Central memory CD8-positive, alpha-beta T cell (primary cell): ENCODE measurements around the gene TNFSF4.

Experiments
- ATAC-seq: fragments of 150-1000 bp; cut with Tn5 transposase; replicated peaks from 2 replicates; pipeline ENCODE4 v1.10.0; 2022; ENCODE audit warnings: mild to moderate bottlenecking, moderate FRiP score, moderate number of reproducible peaks; ENCODE audit not compliant: poor library complexity, severe bottlenecking; ENCODE audit errors: extremely low read depth
- DNase-seq, 2 donors: peaks; one replicate each; pipeline ENCODE4 v3.0.0; 2021; ENCODE audit warnings: low spot score in 2 of 2
- H3K27ac Mint-ChIP-seq: one replicate; pipeline ENCODE4 v1.8.0; 2022; ENCODE audit warnings: low read depth, mild to moderate bottlenecking, moderate library complexity, mixed read lengths
- H3K27me3 Mint-ChIP-seq: one replicate; pipeline ENCODE4 v1.8.0; 2022; ENCODE audit warnings: mixed read lengths
- H3K36me3 Mint-ChIP-seq: one replicate; pipeline ENCODE4 v1.8.0; 2022; ENCODE audit warnings: mild to moderate bottlenecking, moderate library complexity, mixed read lengths; ENCODE audit not compliant: insufficient read depth
- H3K4me1 Mint-ChIP-seq: one replicate; pipeline ENCODE4 v1.8.0; 2022; ENCODE audit warnings: mixed read lengths
- H3K4me3 Mint-ChIP-seq: one replicate; pipeline ENCODE4 v1.8.0; 2022; ENCODE audit warnings: mild to moderate bottlenecking, moderate library complexity, mixed read lengths
- H3K9me3 Mint-ChIP-seq: one replicate; pipeline ENCODE4 v1.8.0; 2022; ENCODE audit warnings: mixed read lengths

TNFSF4 gene

DNA sequence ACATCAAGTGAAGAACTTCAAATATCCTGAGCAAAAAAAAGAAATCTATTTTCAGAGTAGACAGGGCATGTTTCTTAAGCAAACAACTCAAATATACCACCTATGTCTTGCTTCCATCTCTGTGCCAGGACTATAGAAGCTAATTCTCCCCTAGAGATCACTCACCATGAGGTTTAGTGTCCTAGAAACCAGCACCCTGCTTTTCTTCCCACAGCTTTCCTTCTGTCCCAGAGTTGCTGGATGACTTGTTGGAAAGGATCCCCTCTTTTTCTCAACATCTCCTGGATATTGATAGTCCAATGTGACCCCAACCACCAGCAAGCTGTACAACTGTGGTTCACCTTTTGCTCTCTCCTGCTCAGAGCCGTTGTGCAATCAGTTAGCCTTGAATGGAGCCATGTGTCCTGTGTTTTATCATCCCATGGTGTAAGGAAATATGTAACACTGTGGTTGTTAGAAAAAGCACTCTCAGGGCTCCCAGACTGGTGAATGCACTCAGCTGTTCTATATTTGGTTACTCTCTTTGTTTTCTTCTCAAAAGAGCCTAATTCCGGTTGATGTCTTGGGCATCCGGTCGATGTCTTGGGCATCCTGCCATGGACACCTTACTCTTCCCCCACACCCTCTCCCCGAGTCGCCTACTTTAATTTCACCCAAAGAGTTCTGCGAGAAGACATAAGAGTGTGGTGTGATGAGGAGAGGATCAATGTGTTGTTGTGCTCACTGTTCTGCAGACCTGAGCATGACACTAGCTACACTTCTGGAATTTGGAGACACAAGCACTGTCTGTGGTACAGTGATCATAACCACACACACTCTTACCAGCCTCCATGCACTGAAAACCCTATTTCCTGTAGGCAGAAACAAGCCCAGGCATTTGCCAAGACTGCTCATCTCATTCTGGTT is 1.7 kb downstream of the TNFSF4 start:
- H3K9me3 Mint-ChIP-seq: no peaks in the 10 kb centered on the region
- H3K27me3 Mint-ChIP-seq: no peaks in the 10 kb centered on the region
- peaks cover 2% of the 10 kb centered on the region for H3K36me3 Mint-ChIP-seq
- H3K4me1 Mint-ChIP-seq: peaks cover 49% of the 10 kb centered on the region
- H3K4me3 Mint-ChIP-seq: peak overlapping the region; percentile 75
- peak overlapping the region; percentile 81 for H3K27ac Mint-ChIP-seq
- ATAC-seq (peak; percentile 86), DNase-seq (peak in 1 of 2 donors; percentile 16)

DNA sequence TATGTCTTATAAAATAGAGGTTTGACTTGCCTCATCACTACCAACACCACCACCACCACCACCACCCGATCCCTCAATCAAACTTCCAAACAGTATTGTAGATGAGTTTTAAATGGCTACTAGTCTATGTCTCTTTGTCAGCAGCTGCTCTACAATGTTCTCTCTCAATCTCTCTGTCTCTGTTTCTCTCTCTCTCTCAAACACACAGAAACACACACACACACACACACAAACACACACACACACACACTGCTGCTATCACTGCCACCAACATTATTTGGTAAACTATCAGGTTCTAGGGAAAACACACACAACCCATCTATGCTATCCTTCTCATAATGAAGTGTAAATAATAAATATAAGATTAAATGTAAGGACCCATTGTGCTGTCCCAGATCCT is 2.4 kb downstream of the TNFSF4 start:
- peaks cover 43% of the 10 kb centered on the region for H3K4me1 Mint-ChIP-seq
- DNase-seq: no peak

DNA sequence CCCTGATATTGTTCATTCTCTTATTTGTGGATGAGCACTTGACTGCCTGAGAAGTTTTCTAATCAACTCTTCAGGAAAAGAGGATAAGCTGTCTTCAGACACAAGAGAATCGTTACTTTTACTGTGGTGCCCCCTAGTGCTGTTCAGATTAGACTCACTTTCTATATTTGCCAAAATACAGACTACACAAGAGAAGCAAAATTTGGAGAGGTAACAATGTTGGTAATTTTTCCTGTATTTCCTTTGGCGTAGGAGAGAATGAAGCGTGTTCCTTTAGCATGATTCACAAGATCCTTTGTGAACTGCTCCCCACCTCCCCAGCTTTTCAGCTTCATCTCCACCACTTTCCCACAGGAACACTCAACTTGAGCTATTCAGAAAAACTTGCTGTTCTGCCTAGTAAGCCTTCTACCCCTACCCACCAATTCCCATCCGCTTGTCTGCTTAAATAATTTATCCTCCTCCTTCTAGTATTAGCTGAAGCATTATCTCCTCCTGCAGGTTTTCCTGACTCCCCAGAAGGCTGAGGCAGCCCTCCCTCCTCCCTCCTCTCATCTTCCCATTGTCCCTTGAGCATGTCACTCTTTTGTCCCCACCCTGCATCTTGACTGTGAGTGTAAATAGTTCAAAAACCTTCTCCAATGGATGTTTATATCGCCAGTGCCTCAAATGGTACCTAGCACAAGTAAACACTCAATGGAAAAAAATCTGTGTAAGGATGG is 4.5 kb downstream of the TNFSF4 start:
- Mint-ChIP-seq H3K27ac (peak overlapping the region; percentile 41), H3K4me3 (no peak overlapping the region), H3K4me1 (peaks cover 43% of the 10 kb centered on the region), H3K27me3 (no peaks in the 10 kb centered on the region), H3K9me3 (no peaks in the 10 kb centered on the region), H3K36me3 (peaks cover 2% of the 10 kb centered on the region)
- ATAC-seq (no peak), DNase-seq (no peak)

More for the DNA sequence above, 2.4 kb downstream of the TNFSF4 start:
- ATAC-seq: no peak
- Mint-ChIP-seq H3K9me3 (no peaks in the 10 kb centered on the region), H3K27ac (peak overlapping the region; percentile 81), H3K36me3 (peaks cover 2% of the 10 kb centered on the region), H3K27me3 (no peaks in the 10 kb centered on the region), H3K4me3 (peak overlapping the region; percentile 16)

DNA sequence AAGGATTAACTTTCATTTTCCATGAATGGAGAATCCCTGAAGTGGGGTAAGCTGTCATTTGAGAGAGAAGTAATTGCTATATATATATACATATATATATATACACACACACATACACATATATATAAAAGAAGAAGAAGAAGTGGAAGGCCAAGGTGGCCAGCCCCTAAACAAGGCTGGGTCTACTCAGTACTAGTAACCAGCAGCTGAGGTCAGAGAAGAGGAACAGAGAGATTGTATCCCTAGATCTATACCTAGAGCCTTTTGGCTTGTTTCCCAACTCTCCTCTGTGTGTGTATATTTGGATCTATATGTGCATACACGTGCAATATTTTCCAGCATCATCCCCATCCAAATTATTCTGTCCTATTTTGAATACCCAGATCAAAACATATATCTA is 5.2 kb downstream of the TNFSF4 start:
- Mint-ChIP-seq H3K4me1 (peaks cover 36% of the 10 kb centered on the region), H3K36me3 (peaks cover 2% of the 10 kb centered on the region), H3K27ac (no peak overlapping the region), H3K9me3 (no peaks in the 10 kb centered on the region), H3K4me3 (no peak overlapping the region), H3K27me3 (no peaks in the 10 kb centered on the region)
- ATAC-seq (no peak), DNase-seq (no peak)

DNA sequence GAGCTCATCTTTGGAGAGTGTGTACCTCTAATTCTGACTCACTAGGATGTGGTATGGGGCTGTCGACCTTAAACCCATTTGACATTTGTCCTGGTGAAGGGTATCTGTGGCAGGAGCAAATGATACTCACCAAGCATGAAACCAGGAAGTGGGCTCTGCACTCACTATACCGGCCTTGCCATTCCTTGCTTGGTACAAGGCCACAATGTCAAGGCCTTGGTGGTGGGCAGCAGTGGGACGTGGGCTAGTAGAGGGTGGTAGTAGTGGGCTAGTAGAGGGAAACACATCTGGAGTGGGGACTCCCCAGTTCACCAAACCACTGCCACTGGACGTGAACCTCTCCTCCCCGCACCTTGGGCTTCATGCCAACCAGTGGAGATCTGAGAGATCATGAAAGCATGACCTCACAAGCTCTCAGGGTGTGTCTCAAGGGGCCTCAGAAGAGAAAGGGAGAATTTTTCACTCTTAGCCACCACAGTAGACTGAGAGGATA is 11.5 kb downstream of the TNFSF4 start:
- Mint-ChIP-seq H3K27me3 (no peaks in the 10 kb centered on the region), H3K36me3 (peaks cover 2% of the 10 kb centered on the region), H3K4me3 (no peak overlapping the region), H3K9me3 (no peaks in the 10 kb centered on the region), H3K4me1 (peaks cover 14% of the 10 kb centered on the region), H3K27ac (no peak overlapping the region)
- DNase-seq: no peak
- peak; percentile 56 for ATAC-seq

DNA sequence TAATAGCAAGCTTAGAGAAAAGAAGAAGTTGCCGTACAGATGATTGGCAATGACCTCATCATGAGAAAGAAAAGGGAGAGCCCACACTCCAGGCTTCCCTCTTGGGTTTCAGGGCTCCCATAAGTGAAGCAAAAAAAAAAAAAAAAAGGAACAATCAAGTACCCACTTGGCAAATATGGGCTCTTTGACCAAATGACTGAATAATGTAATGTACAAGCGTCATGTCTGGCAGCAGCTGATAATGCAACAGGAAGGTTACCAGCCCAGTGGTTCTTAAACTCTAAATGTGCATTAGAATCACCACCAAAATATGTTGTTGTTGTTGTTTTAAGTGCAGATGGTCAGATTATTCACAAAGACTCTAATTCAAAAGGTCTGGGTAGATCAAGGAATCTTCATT is 13.5 kb downstream of the TNFSF4 start:
- no peaks in the 10 kb centered on the region for H3K9me3 Mint-ChIP-seq
- no peaks in the 10 kb centered on the region for H3K27me3 Mint-ChIP-seq
- peaks cover 14% of the 10 kb centered on the region for H3K4me1 Mint-ChIP-seq
- DNase-seq: no peak
- no peak overlapping the region for H3K4me3 Mint-ChIP-seq
- H3K27ac Mint-ChIP-seq: no peak overlapping the region
- no peak for ATAC-seq
- peaks cover 2% of the 10 kb centered on the region for H3K36me3 Mint-ChIP-seq

DNA sequence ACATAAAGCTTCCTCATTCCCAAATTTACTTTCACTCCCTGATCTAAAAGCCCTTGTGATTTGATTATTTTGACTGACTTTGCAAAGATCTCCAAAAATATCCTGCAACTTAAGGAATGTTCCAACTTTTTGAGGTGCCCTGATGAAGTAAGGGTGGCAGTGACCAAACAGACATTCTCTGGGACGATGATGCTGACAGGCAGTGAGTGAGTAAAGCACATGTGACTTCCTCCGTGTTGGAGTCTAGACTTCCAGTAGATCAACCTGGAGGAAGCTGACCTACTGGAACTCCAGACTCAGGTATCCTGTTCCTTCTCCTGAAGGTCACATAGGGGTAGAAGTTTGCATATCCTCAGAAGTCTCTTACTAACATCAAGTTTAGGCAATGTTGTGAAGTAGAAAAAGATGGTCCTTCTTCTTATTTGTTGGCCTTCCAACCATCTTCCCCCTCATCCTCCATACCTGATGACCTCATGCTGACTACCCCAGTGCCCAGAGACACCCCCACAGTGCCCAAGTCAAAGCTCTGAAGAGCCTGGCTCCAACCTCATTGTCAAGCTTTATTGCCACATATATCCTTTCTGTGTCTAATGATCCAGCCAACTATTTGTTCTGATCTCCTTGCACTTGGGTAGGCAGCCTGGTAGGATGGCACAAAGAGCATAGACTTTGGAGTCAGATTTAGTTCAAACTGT is 16.0 kb downstream of the TNFSF4 start:
- DNase-seq (no peak), ATAC-seq (no peak)
- H3K27me3 Mint-ChIP-seq: no peaks in the 10 kb centered on the region
- no peaks in the 10 kb centered on the region for H3K9me3 Mint-ChIP-seq
- H3K27ac Mint-ChIP-seq: no peak overlapping the region
- H3K36me3 Mint-ChIP-seq: peaks cover 2% of the 10 kb centered on the region
- H3K4me3 Mint-ChIP-seq: no peak overlapping the region
- peaks cover 9% of the 10 kb centered on the region for H3K4me1 Mint-ChIP-seq

DNA sequence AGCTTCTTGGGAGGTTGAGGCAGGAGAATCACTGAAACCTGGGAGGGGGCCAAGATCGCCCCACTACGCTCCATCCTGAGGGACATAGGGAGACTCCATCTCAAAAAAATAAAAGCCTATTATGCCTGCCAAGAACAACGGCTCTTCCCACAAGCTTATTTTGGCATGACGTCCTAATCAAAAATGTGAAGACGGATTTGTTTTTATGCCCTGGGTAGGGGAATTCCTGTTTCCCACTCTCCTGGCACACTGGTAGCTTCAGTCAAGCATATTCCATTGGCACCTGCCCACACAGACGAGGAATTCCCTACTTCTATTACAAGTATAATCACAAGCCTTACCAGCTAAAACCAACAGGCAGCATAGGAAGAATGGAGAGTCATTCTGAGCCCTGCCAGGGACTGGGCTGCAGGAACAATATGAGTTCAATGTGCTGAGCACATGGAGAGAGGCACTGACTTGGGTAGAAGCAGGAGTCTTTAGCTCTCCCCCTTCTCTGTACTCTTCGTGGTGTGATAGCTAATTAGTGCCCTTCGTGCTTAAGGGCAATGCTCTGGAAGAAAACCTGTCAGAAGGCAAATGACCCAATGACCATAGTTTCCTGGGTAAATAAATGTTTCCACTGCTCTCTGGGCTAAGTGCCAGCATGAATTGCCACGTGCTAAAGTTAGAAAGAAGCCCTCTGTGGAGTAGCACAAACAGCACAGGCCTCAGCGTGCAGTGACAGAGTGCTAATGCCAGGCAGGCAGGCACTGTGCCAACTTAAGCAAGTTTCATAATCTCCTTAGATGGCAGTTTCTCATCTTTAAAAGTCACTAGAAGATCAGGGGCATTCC is 16.8 kb downstream of the TNFSF4 start:
- ATAC-seq: no peak
- Mint-ChIP-seq H3K9me3 (no peaks in the 10 kb centered on the region), H3K27ac (no peak overlapping the region), H3K27me3 (no peaks in the 10 kb centered on the region), H3K4me3 (no peak overlapping the region), H3K36me3 (peaks cover 2% of the 10 kb centered on the region), H3K4me1 (peaks cover 2% of the 10 kb centered on the region)
- no peak for DNase-seq

DNA sequence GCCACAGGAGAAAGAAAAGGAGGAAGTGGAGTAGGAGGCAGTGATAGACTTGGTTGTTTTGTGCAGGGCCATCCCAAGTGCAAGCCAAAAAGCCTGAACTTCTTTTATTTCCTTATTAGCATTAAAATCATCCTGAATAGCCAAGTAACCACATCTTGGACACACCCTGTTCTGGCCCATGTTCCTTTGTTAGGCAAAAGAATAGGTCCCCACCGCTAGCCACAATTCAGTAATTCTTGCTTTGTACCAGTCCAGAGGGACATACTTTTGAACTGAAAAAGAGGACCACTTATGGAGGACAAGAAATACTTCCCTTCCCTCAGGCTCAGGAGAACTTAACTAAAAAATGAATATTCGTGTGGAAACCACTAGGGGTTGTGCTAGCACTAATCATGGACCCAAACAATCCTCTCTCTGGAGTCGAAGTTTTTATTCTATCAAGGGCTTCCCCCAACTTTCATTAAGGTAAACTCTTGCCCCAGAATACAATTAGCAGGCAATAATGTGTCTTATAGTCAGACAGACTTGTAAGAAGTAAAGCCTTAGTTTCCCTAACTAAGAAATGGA is 19.4 kb downstream of the TNFSF4 start:
- Mint-ChIP-seq H3K9me3 (no peaks in the 10 kb centered on the region), H3K4me1 (no peaks in the 10 kb centered on the region), H3K4me3 (no peak overlapping the region), H3K36me3 (no peaks in the 10 kb centered on the region), H3K27me3 (no peaks in the 10 kb centered on the region), H3K27ac (no peak overlapping the region)
- ATAC-seq: no peak
- DNase-seq: no peak

DNA sequence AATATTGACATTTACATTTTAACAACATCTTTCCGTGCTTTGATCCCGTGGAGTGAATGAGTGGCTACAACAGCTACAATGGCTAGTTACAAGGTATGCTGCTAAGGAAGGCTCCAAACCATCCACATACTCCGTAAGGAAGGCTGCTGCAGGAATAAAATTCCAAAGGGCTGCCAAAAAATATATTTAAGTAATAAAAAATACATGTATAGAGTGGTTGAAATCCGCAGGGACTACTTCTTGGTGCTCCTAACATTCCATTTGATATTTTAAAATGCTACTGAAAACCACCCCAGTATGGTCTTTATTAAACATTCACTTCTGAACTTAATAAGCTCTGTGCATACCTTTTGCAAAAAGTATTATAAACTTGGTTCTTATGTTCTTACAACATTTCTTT is 25.3 kb downstream of the TNFSF4 start:
- no peaks in the 10 kb centered on the region for H3K9me3 Mint-ChIP-seq

DNA sequence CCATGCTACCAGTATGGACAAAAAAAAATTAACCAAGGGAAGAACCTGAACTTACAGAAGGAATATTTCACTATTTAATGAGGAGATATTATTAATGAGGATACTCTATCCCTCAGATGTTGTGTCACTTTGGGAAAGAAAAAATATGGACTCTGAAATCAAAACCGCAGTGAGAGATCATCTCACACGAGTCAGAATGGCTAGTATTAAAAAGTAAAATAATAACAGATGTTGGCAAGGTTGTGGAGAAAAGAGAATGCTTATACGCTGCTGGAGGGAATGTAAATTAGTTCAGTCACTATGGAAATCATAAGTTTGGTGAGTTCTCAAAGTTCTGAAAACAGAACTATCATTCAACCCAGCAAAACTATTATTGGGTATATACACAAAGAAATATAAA is 30.9 kb downstream of the TNFSF4 start:
- Mint-ChIP-seq H3K4me3 (no peak overlapping the region), H3K27ac (no peak overlapping the region), H3K36me3 (no peaks in the 10 kb centered on the region), H3K9me3 (peaks cover 6% of the 10 kb centered on the region), H3K27me3 (no peaks in the 10 kb centered on the region), H3K4me1 (no peaks in the 10 kb centered on the region)
- DNase-seq (no peak), ATAC-seq (no peak)

More for the DNA sequence above, 25.3 kb downstream of the TNFSF4 start:
- no peaks in the 10 kb centered on the region for H3K4me1 Mint-ChIP-seq
- H3K27me3 Mint-ChIP-seq: no peaks in the 10 kb centered on the region
- ATAC-seq (no peak), DNase-seq (no peak)
- no peaks in the 10 kb centered on the region for H3K36me3 Mint-ChIP-seq
- H3K27ac Mint-ChIP-seq: no peak overlapping the region
- H3K4me3 Mint-ChIP-seq: no peak overlapping the region
